Activated CD8-positive, alpha-beta T cell treated with anti-CD3 and anti-CD28 coated beads for 36 hours (primary cell): ENCODE data around the gene STAP2. TPM values are rescaled to one million over a fixed set of nuclear protein-coding genes. Genes with fewer than 3 reads are reported as not detected.

Source experiments
- ATAC-seq: fragments of 200-7000 bp; cut with Tn5 transposase; one replicate; pipeline ENCODE4 v1.10.0; 2021; ENCODE audit warnings: mild to moderate bottlenecking, moderate library complexity
- CTCF ChIA-PET: fragments of 350-600 bp; sonication (Branson Sonifier 250); formaldehyde crosslinking; loops from one replicate; lab custom pipeline; 2021; ENCODE audit warnings: antibody characterized with exemption; lab: Charles Lee
- POLR2A ChIA-PET: fragments of 350-600 bp; sonication (Branson Sonifier 250); formaldehyde crosslinking; loops from one replicate; lab custom pipeline; 2021; ENCODE audit warnings: antibody characterized with exemption; lab: Charles Lee
- DNase-seq: peaks from one replicate; pipeline ENCODE4 v3.0.0-alpha.2; 2020
- H3K27ac Mint-ChIP-seq: one replicate; pipeline ENCODE4 v1.8.0; 2021; ENCODE audit warnings: mild to moderate bottlenecking, mixed read lengths
- H3K27me3 Mint-ChIP-seq: one replicate; pipeline ENCODE4 v1.8.0; 2021; ENCODE audit warnings: mixed read lengths
- H3K36me3 Mint-ChIP-seq: one replicate; pipeline ENCODE4 v1.8.0; 2021; ENCODE audit warnings: low read depth, mixed read lengths
- H3K4me1 Mint-ChIP-seq: one replicate; pipeline ENCODE4 v1.8.0; 2021; ENCODE audit warnings: low read depth, mixed read lengths
- H3K4me3 Mint-ChIP-seq: one replicate; pipeline ENCODE4 v1.8.0; 2021; ENCODE audit warnings: mild to moderate bottlenecking, moderate library complexity, mixed read lengths
- H3K9me3 Mint-ChIP-seq: one replicate; pipeline ENCODE4 v1.8.0; 2021; ENCODE audit warnings: mixed read lengths
- CTCF ChIP-seq: fragments of 200-600 bp; IDR thresholded peaks from one replicate; pipeline ENCODE4 v1.8.0; 2022; ENCODE audit warnings: antibody characterized with exemption, mild to moderate bottlenecking
- intact Hi-C: fragments of 100-400 bp; cut with micrococcal nuclease; formaldehyde crosslinking; loops from one replicate; pipeline ENCODE4 v1.10.0; 2022
- total RNA-seq, 2 experiments: library from RNA; stranded (reverse); gene quantifications; one replicate each; pipeline ENCODE4 v1.2.3, GENCODE V29; 2021

Gene STAP2
- total RNA-seq, 2 experiments from 2014 or later = 9.6 to 14.6 TPM

GRCh38 chr19:4300589-4300988 is 38.0 kb downstream of the STAP2 start:
- ChIA-PET CTCF (interaction anchor here (5.3 kb wide), 1 partner anchor 33 kb away, joined by 24 read pairs; no protein-coding TSS in a partner anchor), POLR2A (interaction anchor here (1.2 kb wide), 1 partner anchor 29 kb away, joined by 3 read pairs; no protein-coding TSS in a partner anchor)
- no peak for ATAC-seq
- no peaks in the 10 kb centered on the region for H3K9me3 Mint-ChIP-seq
- peaks cover 39% of the 10 kb centered on the region for H3K4me1 Mint-ChIP-seq
- peak overlapping the region; percentile 27 for H3K4me3 Mint-ChIP-seq
- DNase-seq = no peak
- intact Hi-C loops = no loop called here
- H3K27me3 Mint-ChIP-seq = no peaks in the 10 kb centered on the region
- no peaks in the 10 kb centered on the region for H3K36me3 Mint-ChIP-seq
- H3K27ac Mint-ChIP-seq = peak overlapping the region; percentile 57
- TF ChIP-seq CTCF = no peak

- intact Hi-C loops = no loop called here
- CTCF ChIA-PET = interaction anchor here (0.9 to 5.3 kb wide), 2 partner anchors 31 to 54 kb away, joined by 5 to 24 read pairs; no protein-coding TSS in a partner anchor
- H3K4me3 Mint-ChIP-seq = no peak overlapping the region
- H3K36me3 Mint-ChIP-seq = no peaks in the 10 kb centered on the region
- DNase-seq (no peak), ATAC-seq (peak; percentile 6)
- H3K4me1 Mint-ChIP-seq = peaks cover 35% of the 10 kb centered on the region
- no peak for TF ChIP-seq CTCF
- POLR2A ChIA-PET = interaction anchor here (0.7 to 1.0 kb wide), 4 partner anchors 20 to 357 kb away, joined by 3 read pairs; no protein-coding TSS in a partner anchor
- no peaks in the 10 kb centered on the region for H3K27me3 Mint-ChIP-seq
- H3K27ac Mint-ChIP-seq = peak overlapping the region; percentile 55
- H3K9me3 Mint-ChIP-seq = no peaks in the 10 kb centered on the region
Measured at GRCh38 chr19:4298810-4299550, 39.6 kb downstream of the STAP2 start.

GRCh38 chr19:4297901-4298809 is 40.5 kb downstream of the STAP2 start:
- Mint-ChIP-seq H3K4me3 (no peak overlapping the region), H3K36me3 (no peaks in the 10 kb centered on the region), H3K4me1 (peaks cover 31% of the 10 kb centered on the region), H3K27ac (peak overlapping the region; percentile 55), H3K27me3 (no peaks in the 10 kb centered on the region), H3K9me3 (no peaks in the 10 kb centered on the region)
- intact Hi-C loops = no loop called here
- peak; percentile 81 for ATAC-seq
- ChIA-PET POLR2A (interaction anchor here (0.7 to 1.0 kb wide), 4 partner anchors 21 to 356 kb away, joined by 3 read pairs; no protein-coding TSS in a partner anchor), CTCF (interaction anchor here (0.9 to 5.3 kb wide), 2 partner anchors 31 to 54 kb away, joined by 5 to 24 read pairs; no protein-coding TSS in a partner anchor)
- peak; percentile 79 for DNase-seq
- TF ChIP-seq CTCF = no peak

GRCh38 chr19:4295972-4296771 is 42.5 kb downstream of the STAP2 start:
- Mint-ChIP-seq H3K36me3 (no peaks in the 10 kb centered on the region), H3K27ac (peak overlapping the region; percentile 16), H3K4me3 (no peak overlapping the region), H3K27me3 (no peaks in the 10 kb centered on the region), H3K9me3 (no peaks in the 10 kb centered on the region), H3K4me1 (peaks cover 17% of the 10 kb centered on the region)
- no peak for ATAC-seq
- ChIA-PET CTCF (interaction anchor here (0.9 to 5.3 kb wide), 5 partner anchors 23 to 156 kb away, joined by 3 to 24 read pairs (median 3); no protein-coding TSS in a partner anchor), POLR2A (interaction anchor here (1.0 to 1.1 kb wide), 2 partner anchors 29 to 35 kb away, joined by 3 read pairs; no protein-coding TSS in a partner anchor)
- no peak for DNase-seq
- intact Hi-C loops = no loop called here
- TF ChIP-seq CTCF = no peak
